ENCODE data around the gene ATP5MG.
"Not testable (repeated sequence)": the region's sequence is repeated elsewhere in the genome, so short reads cannot be mapped to it uniquely, and the experiment has no call there.

The ATP5MG gene

GRCh38 chr11:118410055-118410745 is 8.8 kb downstream of the ATP5MG start:
- no peak for DNase-seq

GRCh38 chr11:118411530-118411929 is 10.1 kb downstream of the ATP5MG start:
- no peak for DNase-seq

DNA sequence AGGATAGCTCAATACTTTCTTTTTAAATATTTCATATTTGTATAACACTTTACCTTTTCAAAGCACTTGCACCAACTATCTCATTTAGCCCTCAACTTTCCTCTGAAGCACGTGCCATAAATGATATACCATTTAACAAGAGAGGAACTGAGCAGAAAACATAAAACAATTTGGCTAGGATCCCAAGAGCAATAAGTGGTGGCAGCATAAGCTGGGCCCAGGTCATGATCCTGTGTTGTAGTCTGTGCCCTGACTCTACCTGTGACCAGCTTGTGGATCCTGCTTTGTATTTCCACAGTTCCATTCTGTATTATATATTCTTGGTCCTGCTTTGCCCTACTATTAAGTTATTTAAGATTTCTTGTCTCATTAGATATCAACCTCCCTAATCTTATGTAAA is 11.5 kb downstream of the ATP5MG start:
- DNase-seq: no peak

DNA sequence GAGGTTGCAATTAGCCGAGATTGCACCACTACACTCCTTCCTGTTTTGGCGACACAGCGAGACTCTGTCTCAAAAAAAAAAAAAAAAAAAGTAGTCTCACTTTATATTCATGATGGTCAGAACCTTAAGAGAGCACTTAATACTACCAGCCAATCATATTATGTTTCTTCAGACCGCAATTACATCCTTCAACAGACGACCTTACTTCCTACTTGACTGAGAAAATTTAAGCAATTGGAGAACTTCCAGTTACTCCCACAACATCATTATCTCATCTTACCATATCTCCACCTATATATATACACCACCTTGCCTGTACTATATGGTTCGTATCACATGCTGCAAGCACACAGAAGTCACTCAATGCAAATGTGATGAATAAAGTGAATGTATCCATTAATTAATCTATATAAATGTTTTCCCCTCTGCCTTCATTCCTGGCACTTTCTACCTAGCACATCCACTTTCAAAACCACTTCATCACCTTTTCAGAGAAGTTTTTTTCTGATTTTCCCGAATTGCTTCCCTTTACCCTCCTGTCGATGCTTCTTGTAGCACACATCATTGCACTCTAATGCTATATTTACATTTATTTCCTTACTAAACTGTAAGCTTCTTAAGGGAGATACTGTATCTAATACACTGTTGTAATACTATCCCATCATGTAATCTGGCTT is 13.8 kb downstream of the ATP5MG start:
- peak; percentile 57 to 76 (median 67) for DNase-seq

GRCh38 chr11:118415739-118416068 is 14.3 kb downstream of the ATP5MG start:
- DNase-seq: peak; percentile 50 to 58 (median 51)

GRCh38 chr11:118416900-118417299 is 15.5 kb downstream of the ATP5MG start:
- DNase-seq: not testable (repeated sequence)

- no peak for DNase-seq
These were observed 16.4 kb downstream of the ATP5MG start for GRCh38 chr11:118417801-118418200.

DNA sequence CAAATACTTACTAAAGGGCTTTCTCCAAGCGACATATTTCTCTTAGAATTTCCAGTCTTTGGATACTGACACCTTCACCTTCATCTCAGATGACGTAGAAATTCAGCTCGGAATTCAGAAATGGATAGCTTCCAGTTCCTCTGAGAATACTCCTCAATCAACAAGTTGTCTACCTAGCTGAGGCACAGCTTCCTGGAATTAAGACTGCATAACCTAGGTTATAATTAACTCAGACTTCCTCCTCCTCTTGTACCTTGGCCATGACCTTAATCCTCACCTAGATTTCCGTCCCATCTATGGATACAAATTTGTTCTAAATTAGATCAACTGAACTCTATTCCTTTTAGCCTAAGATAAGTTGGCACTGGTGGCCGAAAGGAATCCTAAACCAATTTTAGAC is 17.4 kb downstream of the ATP5MG start:
- DNase-seq: no peak

DNA sequence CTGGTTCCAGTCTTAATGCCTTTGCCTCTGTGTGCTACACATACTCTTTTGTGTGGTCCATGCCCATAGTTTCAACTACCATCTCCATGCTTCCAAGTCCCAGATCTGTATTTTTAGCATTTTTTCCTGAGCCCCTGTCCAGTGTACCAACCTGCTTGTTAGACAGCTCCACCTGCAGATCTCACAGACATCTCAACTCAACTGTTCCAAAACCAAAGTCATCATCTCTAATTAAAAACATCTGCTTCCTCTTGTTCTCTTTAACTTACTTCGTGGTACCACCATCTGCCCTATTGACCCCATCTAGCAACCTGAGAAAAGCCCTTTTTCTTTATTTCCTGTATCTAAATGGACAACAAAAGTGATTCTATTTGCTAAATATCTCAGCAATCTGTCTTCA is 26.3 kb downstream of the ATP5MG start:
- no peak for DNase-seq

DNA sequence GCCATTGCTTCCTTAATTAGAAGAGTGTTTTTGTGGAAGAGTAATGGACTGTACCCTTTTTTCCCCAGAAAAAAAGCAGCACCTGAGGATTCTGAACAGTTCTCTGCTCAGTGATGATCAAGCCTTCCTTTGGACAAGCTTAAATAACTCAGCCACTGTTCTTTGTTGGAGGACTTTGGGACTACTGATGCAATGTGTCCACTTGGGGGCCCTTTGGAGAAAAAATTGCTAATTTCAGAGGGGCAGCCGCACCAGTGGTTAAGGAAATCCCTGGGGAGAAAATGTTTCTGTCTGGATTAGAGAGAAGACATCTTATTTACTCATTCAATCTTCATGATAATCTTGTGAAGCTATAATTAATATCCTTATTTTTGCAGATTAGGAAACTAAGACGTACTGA is 29.6 kb downstream of the ATP5MG start:
- no peak for DNase-seq

GRCh38 chr11:118434123-118434552 is 32.7 kb downstream of the ATP5MG start:
- no peak for DNase-seq

DNA sequence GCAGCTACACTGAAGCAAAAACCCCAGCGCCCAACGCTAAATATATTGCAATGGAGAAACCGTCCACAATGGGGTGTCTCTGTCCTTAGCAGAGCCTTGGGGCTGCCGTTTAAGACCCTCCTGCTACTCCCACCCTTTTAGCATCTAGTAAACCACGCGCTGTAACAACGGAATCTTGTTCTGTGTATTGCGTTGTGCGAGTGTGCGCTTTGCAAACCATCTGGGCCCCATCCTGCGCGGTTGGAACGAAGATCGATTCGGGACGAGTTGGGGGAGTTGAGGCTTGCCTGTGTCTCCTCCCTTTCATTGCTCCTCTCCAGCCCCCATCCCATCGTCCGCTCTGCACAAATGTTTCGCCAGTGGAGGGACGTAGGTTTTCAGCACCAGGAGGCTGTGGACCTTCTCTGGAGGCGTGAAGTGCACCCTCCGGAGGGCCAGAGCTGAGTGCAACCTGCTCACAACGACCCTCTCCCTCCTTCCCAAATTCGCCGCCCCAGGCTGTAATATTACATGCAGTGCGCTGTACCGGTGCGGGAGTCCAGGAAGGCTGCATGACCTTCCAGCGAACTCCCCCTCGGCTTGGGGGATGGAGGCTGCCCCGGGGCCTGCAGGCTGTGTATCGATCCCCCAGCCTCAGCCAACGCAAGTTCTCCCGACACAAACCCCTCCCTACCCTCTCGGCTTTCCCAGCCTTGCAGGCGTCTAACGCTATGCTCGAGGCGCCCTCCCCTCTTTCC is 33.3 kb downstream of the ATP5MG start:
- peak in 1 of 3 donors; percentile 31 for DNase-seq

DNA sequence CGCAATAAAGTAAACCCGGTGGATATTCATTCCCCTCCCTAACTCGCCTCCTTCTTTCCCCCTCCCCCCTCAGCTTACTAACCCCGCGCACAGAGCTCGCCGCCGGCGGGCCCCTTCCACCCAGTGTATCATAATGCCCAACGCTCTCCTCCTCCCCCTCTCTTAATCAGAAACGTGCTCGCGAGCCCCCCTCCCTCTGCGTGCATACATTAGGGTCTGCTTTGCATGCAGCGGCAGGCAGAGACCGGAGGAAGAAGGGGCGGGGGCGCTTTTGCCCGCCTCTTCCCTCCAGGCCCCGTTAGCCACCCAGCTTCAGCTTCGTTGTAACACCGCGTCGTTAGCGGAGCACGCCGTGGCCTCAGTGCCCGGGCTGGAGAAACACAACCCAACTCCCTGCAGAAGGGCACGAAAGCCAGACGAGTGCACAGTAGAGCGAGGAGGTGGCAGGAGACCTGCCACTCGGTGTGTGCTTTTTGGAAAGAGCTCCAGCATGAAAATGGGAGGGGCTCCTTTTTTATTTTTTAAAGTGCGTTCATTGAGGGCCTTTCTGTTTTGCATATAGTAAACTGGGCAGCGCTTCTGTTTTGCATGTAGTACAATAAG is 34.0 kb downstream of the ATP5MG start:
- DNase-seq: peak; percentile 34 to 63 (median 37)

- peak; percentile 96 to 99 (median 98) for DNase-seq
These were observed 34.7 kb downstream of the ATP5MG start, which contains the start of gene KMT2A for GRCh38 chr11:118435893-118436624. Gene KMT2A, plus strand, starts transcription at chr11:118436492. Its CDS starts 21 bp downstream, at chr11:118436513.

DNA sequence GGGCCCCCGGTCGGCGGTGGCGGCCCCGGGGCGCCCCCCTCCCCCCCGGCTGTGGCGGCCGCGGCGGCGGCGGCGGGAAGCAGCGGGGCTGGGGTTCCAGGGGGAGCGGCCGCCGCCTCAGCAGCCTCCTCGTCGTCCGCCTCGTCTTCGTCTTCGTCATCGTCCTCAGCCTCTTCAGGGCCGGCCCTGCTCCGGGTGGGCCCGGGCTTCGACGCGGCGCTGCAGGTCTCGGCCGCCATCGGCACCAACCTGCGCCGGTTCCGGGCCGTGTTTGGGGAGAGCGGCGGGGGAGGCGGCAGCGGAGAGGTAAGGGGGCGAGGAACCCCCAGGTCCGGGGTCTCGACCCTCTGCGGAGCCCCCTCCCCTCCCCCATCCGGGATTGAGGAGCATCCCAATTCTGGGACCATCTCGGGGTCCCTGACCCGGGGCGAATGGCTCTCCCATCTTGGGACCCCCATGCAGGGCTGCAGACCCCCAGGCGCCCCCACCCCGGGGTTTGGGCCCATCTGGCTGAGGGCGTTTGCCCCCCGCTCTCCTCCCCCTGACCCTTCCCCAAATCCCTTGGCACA is 35.3 kb downstream of the ATP5MG start:
- DNase-seq: peak in 2 of 3 donors; percentile 37 to 48

- peak in 1 of 3 donors; percentile 36 for DNase-seq
These were observed 36.1 kb downstream of the ATP5MG start for GRCh38 chr11:118437208-118438125.

GRCh38 chr11:118438314-118438931 is 37.0 kb downstream of the ATP5MG start:
- peak; percentile 52 to 69 (median 53) for DNase-seq

DNA sequence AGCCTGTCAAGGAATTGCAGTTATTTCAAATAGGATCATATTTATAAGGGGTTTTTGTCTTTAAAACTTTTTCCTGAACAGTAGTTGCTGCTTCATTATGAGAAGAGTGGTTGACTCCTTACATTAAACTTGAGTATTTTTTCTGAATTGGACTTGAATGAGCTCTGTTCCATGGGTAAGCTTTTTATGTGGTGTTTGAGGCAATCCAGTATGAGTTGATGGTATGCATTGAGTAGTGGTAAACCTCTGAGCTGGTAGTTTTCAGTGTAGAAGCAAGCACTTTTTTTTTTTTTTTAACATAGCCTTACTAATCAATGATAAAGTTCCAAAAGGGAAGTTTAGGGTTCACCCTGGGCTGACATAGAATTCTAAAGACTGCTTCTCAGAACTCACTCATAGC is 38.2 kb downstream of the ATP5MG start:
- DNase-seq: peak in 1 of 3 donors; percentile 28

- no peak for DNase-seq
These were observed 40.4 kb downstream of the ATP5MG start for GRCh38 chr11:118441770-118442275.

GRCh38 chr11:118442301-118442700 is 40.9 kb downstream of the ATP5MG start:
- DNase-seq: no peak

All from suppressor macrophage treated with lipopolysaccharide for 1 hour (primary cell).